A549 (cell line): ENCODE results near the gene TSGA10. TPM values are rescaled to one million over a fixed set of nuclear protein-coding genes. Genes with fewer than 3 reads are reported as not detected.
A peak's percentile ranks its signal among the peaks of the same experiment; 100 is the strongest.

Source experiments
- ATAC-seq, 2 experiments: fragments of 200-7000 bp in 1 of 2; fragments of >200 bp in 1 of 2; cut with Nextera tagmentation in 1 of 2; cut with Tn5 transposase in 1 of 2; 3 replicates each; pipeline versions ENCODE4 v1.8.0 to v1.9.1; 2018 to 2020; ENCODE audit warnings: mild to moderate bottlenecking in 1 of 2, moderate library complexity in 1 of 2
- CTCF ChIA-PET: fragments of 300-600 bp; sonication (Branson Sonifier 250); formaldehyde crosslinking; extraction: SDS; loops from one replicate; lab custom pipeline; 2021; ENCODE audit warnings: antibody characterized with exemption, inconsistent platforms; lab: Yijun Ruan, JAX
- POLR2A ChIA-PET: fragments of 350-600 bp; formaldehyde crosslinking; extraction: SDS; loops from one replicate; lab custom pipeline; 2021; ENCODE audit warnings: antibody characterized with exemption, inconsistent platforms; lab: Yijun Ruan, JAX
- DNase-seq, 2 experiments: peaks; one replicate each; pipeline versions ENCODE4 v3.0.0 to v3.0.0-alpha.2; 2011 to 2016; ENCODE audit warnings: low read depth in 1 of 2, low spot score in 1 of 2
- FAIRE-seq: peaks from 2 replicates; lab custom pipeline; 2011; peaks lifted over from hg19 to GRCh38; lab: Jason Lieb, UNC
- H3K27ac ChIP-seq, 2 experiments: fragments of >200 bp; sonication (Bioruptor Twin); formaldehyde crosslinking; 3 replicates each; pipeline ENCODE4 v1.5.1; 2016 to 2017
- H3K4me1 ChIP-seq: fragments of >200 bp; sonication (Bioruptor Twin); formaldehyde crosslinking; 3 replicates; pipeline ENCODE4 v1.6.1; 2016
- H3K4me2 ChIP-seq: fragments of >200 bp; sonication (Bioruptor Twin); formaldehyde crosslinking; 3 replicates; pipeline ENCODE4 v1.6.1; 2016
- H3K4me3 ChIP-seq: fragments of >200 bp; sonication (Bioruptor Twin); formaldehyde crosslinking; 3 replicates; pipeline ENCODE4 v1.5.1; 2016
- H3K9me3 ChIP-seq: fragments of >200 bp; sonication (Bioruptor Twin); formaldehyde crosslinking; 3 replicates; pipeline ENCODE4 v1.6.1; 2016
- CHD2 ChIP-seq: fragments of 150-350 bp; IDR thresholded peaks from 2 replicates; pipeline ENCODE4 v1.6.1; 2014; ENCODE audit warnings: low read length; ENCODE audit not compliant: partially characterized antibody
- CTCF ChIP-seq: fragments of >200 bp; sonication (Bioruptor Twin); formaldehyde crosslinking; IDR thresholded peaks from 3 replicates; pipeline ENCODE4 v1.5.1; 2016
- EP300 ChIP-seq, 2 experiments: fragments of >200 bp; sonication (Bioruptor Twin); formaldehyde crosslinking; IDR thresholded peaks; 2 replicates in 1 of 2; 3 replicates in 1 of 2; pipeline ENCODE4 v1.6.1; 2016 to 2017
- ESRRA ChIP-seq: fragments of 150-350 bp; IDR thresholded peaks from 2 replicates; pipeline ENCODE4 v1.6.1; 2014; ENCODE audit warnings: mild to moderate bottlenecking, low read length, borderline replicate concordance
- FOXS1 ChIP-seq: fragments of 250-450 bp; sonication (Bioruptor Pico); IDR thresholded peaks from 2 replicates; pipeline ENCODE4 v1.5.0; 2020; ENCODE audit warnings: mild to moderate bottlenecking, moderate library complexity
- GATA3 ChIP-seq: IDR thresholded peaks from 2 replicates; pipeline ENCODE4 v1.6.1; 2012; ENCODE audit warnings: borderline replicate concordance
- HOXA7 ChIP-seq: fragments of 250-450 bp; sonication (Bioruptor Pico); IDR thresholded peaks from 2 replicates; pipeline ENCODE4 v1.5.0; 2020; ENCODE audit warnings: mild to moderate bottlenecking, moderate library complexity
- JUNB ChIP-seq: fragments of >200 bp; sonication (Bioruptor Twin); formaldehyde crosslinking; IDR thresholded peaks from 2 replicates; pipeline ENCODE4 v1.6.1; 2016
- KDM1A ChIP-seq: fragments of 200-600 bp; sonication (generic); IDR thresholded peaks from 2 replicates; pipeline ENCODE4 v1.6.1; 2016; ENCODE audit warnings: low read depth, mild to moderate bottlenecking
- MAFK ChIP-seq: fragments of 450-650 bp; IDR thresholded peaks from 2 replicates; pipeline ENCODE4 v1.6.1; 2014; ENCODE audit not compliant: partially characterized antibody
- MYC ChIP-seq: IDR thresholded peaks from 2 replicates; pipeline ENCODE4 v1.6.1; 2012; ENCODE audit warnings: mild to moderate bottlenecking, inconsistent platforms, low read length, improper control_type of control experiment, borderline replicate concordance
- NFE2L2 ChIP-seq: fragments of 150-350 bp; conservative IDR thresholded peaks from 2 replicates; pipeline ENCODE4 v1.6.1; 2014; ENCODE audit warnings: low read length
- NPAS2 ChIP-seq: fragments of 250-450 bp; sonication (Bioruptor Pico); IDR thresholded peaks from 2 replicates; pipeline ENCODE4 v1.8.0; 2022; ENCODE audit warnings: mild to moderate bottlenecking, moderate library complexity, borderline replicate concordance
- NR3C1 ChIP-seq: fragments of >200 bp; sonication (Bioruptor Twin); formaldehyde crosslinking; IDR thresholded peaks from 3 replicates; pipeline ENCODE4 v1.6.1; 2017
- PHF8 ChIP-seq: fragments of 200-600 bp; sonication (generic); IDR thresholded peaks from 2 replicates; pipeline ENCODE4 v1.6.1; 2016; ENCODE audit warnings: low read depth, mild to moderate bottlenecking, antibody characterized with exemption, moderate library complexity, borderline replicate concordance
- POLR2A ChIP-seq: IDR thresholded peaks from 2 replicates; pipeline ENCODE4 v1.6.1; 2012; ENCODE audit warnings: mild to moderate bottlenecking, low read length
- POLR2AphosphoS2 ChIP-seq: conservative IDR thresholded peaks from 2 replicates; pipeline ENCODE4 v1.6.1; 2012; ENCODE audit warnings: low read length, improper control_type of control experiment, inconsistent platforms
- RAD21 ChIP-seq, 2 experiments: fragments of >200 bp in 1 of 2; sonication (Bioruptor Twin) in 1 of 2; formaldehyde crosslinking in 1 of 2; IDR thresholded peaks in 1 of 2; conservative IDR thresholded peaks in 1 of 2; 2 replicates in 1 of 2; 3 replicates in 1 of 2; pipeline ENCODE4 v1.6.1; 2012 to 2018; ENCODE audit warnings: inconsistent platforms in 1 of 2
- SMC3 ChIP-seq: fragments of >200 bp; sonication (Bioruptor Twin); formaldehyde crosslinking; IDR thresholded peaks from 3 replicates; pipeline ENCODE4 v1.6.1; 2018; ENCODE audit warnings: inconsistent platforms
- USF2 ChIP-seq: fragments of 450-650 bp; IDR thresholded peaks from 2 replicates; pipeline ENCODE4 v1.6.1; 2014; ENCODE audit warnings: antibody characterized with exemption
- ZC3H11A ChIP-seq: fragments of 450-650 bp; IDR thresholded peaks from 2 replicates; pipeline ENCODE4 v1.6.1; 2014; ENCODE audit warnings: antibody characterized with exemption, mild to moderate bottlenecking
- ZFP36 ChIP-seq: fragments of 450-650 bp; IDR thresholded peaks from 2 replicates; pipeline ENCODE4 v1.6.1; 2014; ENCODE audit warnings: borderline replicate concordance; ENCODE audit not compliant: partially characterized antibody
- WGBS: methylation state at CpG from one replicate; pipeline ENCODE4 v1.1.6; 2017; ENCODE audit errors: missing lambda C conversion rate; 5-methylcytosine and 5-hydroxymethylcytosine counted together
- polyA plus RNA-seq, 4 experiments: library from polyadenylated mRNA; depleted of rRNA in 3 of 4; stranded (reverse); fragments of >200 nt; fragmentation: RNase III in 1 of 4; extraction: RNeasy Plus Mini Kit Qiagen cat#74134 plus additional on column Dnase treatment in 1 of 4; gene quantifications; 2 replicates in 3 of 4; 3 replicates in 1 of 4; pipeline ENCODE4 v1.2.3, GENCODE V29; 2011 to 2017

TSGA10 gene
- polyA plus RNA-seq, 2 of the 4 experiments (the other 2 are of a cell fraction): 4.2 to 4.3 TPM

- TF ChIP-seq FOXS1 (CRISPR knock-in tag): no peak
- no peak for TF ChIP-seq CTCF
- TF ChIP-seq KDM1A: no peak
- TF ChIP-seq, all 56 proteins: peak for 0
Observed at GRCh38 chr2:99096728-99097127, 58.0 kb downstream of the TSGA10 start (continued).

GRCh38 chr2:99088017-99088416 lies 66.7 kb downstream of the TSGA10 start:
- Histone ChIP-seq H3K9me3 (no peaks in the 10 kb centered on the region), H3K4me2 (no peak overlapping the region), H3K27ac (no peak overlapping the region), H3K4me3 (no peak overlapping the region), H3K4me1 (no peaks in the 10 kb centered on the region)
- no peak for FAIRE-seq
- no peak for TF ChIP-seq CTCF
- TF ChIP-seq PHF8: no peak
- TF ChIP-seq POLR2A: no peak
- TF ChIP-seq NFE2L2: no peak
- ChIA-PET POLR2A (interaction anchor here (0.5 kb wide), 1 partner anchor 15 kb away, joined by 4 read pairs; no protein-coding TSS in a partner anchor), CTCF (no interaction called here)
- no peak for ATAC-seq
- WGBS: 27% methylated on average over 1 of the region's 1 CpG
- no peak for DNase-seq

DNA sequence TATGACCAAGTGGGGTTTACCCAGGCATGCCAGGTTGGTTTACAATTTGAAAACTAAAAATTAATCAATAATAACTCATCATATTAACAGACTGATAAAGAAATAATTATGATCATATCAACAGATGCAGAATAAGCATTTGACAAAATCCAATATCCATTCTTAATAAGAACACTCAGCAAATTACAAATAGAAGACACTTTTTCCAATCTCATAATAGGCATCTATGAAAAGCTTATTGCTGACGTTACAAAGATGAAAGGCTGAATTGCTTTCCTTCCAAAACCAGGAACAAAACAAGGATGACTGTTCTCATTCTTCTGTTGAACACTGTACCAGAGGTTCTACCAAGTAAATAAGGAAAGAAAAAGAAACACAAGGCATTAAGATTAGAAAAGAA lies 68.4 kb downstream of the TSGA10 start:
- WGBS: 56% methylated on average over 1 of the region's 1 CpG
- H3K9me3 ChIP-seq: no peaks in the 10 kb centered on the region
- no peak overlapping the region for H3K4me3 ChIP-seq
- H3K4me2 ChIP-seq: no peak overlapping the region
- POLR2A ChIA-PET: no interaction called here
- ATAC-seq (no peak), FAIRE-seq (no peak), DNase-seq (no peak)
- no peak overlapping the region for H3K27ac ChIP-seq
- CTCF ChIA-PET: no interaction called here
- TF ChIP-seq NFE2L2 (no peak), CHD2 (no peak), MAFK (peak; percentile 53)
- no peaks in the 10 kb centered on the region for H3K4me1 ChIP-seq

DNA sequence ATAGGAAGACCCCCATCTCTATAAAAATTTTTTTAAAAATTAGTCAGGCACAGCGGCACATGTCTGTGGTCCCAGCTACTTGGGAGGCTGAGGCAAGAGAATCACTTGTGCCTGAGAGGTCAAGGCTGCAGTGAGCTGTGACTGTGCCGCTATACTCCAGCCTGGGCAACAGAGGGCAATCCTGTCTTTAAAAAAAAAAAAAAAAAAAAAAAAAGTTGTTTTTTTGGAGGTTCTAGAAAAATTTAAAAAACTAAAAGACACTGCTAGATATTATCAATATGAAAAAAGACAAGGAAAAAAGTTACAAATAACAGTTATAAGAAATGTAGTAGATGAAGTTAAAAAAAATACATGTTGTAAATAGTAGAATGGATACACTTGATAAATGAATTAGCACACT lies 69.3 kb downstream of the TSGA10 start:
- no peaks in the 10 kb centered on the region for H3K4me1 ChIP-seq
- DNase-seq: peak in 1 of 2 experiments; percentile 36

More for the DNA sequence above, 69.3 kb downstream of the TSGA10 start:
- H3K27ac ChIP-seq: no peak overlapping the region
- WGBS: 39% methylated on average over 2 of the region's 2 CpGs
- TF ChIP-seq ZC3H11A (no peak), USF2 (no peak), PHF8 (no peak), JUNB (no peak), NPAS2 (CRISPR knock-in tag) (no peak), CTCF (peak; percentile 26; the same call in 2 of the 3 replicates), NR3C1 (no peak), ESRRA (no peak), ZFP36 (no peak), KDM1A (no peak), EP300 (IDR thresholded peaks at IDR 0.05) (no peak), SMC3 (0 out of 3 replicates have a peak, but pooled peaks have one; percentile 11), POLR2AphosphoS2 (no peak), GATA3 (no peak), RAD21 (conservative IDR thresholded peaks at IDR 0.05 in 1 of 2, IDR thresholded peaks at IDR 0.05 in 1 of 2) (peak; percentile 33 to 38; a peak in 3 of 5 replicates), MYC (no peak), HOXA7 (CRISPR knock-in tag) (no peak)
- FAIRE-seq (no peak), ATAC-seq (peak in 1 of 2 experiments; percentile 71; a peak in 3 of 6 replicates)
- POLR2A ChIA-PET: interaction anchor here (0.6 kb wide), 2 partner anchors 69 to 308 kb away, joined by 3 to 6 read pairs; partner anchors contain the start of genes LIPT1 and TSGA10
- no peak overlapping the region for H3K4me2 ChIP-seq
- CTCF ChIA-PET: interaction anchor here (0.6 kb wide), 1 partner anchor 20 kb away, joined by 3 read pairs; no protein-coding TSS in a partner anchor
- no peaks in the 10 kb centered on the region for H3K9me3 ChIP-seq
- no peak overlapping the region for H3K4me3 ChIP-seq
